ENCODE measurements around the gene GLB1L2.

The GLB1L2 gene

GRCh38 chr11:134388590-134388989 is 56.8 kb downstream of the GLB1L2 start:
- TF ChIP-seq EP300 (IDR thresholded peaks at IDR 0.05; ENCODE audit: borderline replicate concordance) (no peak), ZBTB7A (IDR thresholded peaks at IDR 0.05; ENCODE audit: low read depth) (no peak), USF1 (IDR thresholded peaks at IDR 0.05) (no peak), YY1 (IDR thresholded peaks at IDR 0.05; ENCODE audit: low read depth) (no peak), TEAD4 (IDR thresholded peaks at IDR 0.05) (no peak), EGR1 (IDR thresholded peaks at IDR 0.05) (no peak), CEBPB (IDR thresholded peaks at IDR 0.05) (no peak)

- no peak for TF ChIP-seq TAF1 (IDR thresholded peaks at IDR 0.05; ENCODE audit: low read depth)
- no peak for TF ChIP-seq ZBTB7A (IDR thresholded peaks at IDR 0.05; ENCODE audit: low read depth)
- no peak for TF ChIP-seq EGR1 (IDR thresholded peaks at IDR 0.05)
- no peak for TF ChIP-seq USF1 (IDR thresholded peaks at IDR 0.05)
- no peak for TF ChIP-seq FOXM1 (IDR thresholded peaks at IDR 0.05; ENCODE audit: borderline replicate concordance, low read depth)
- TF ChIP-seq YY1 (IDR thresholded peaks at IDR 0.05; ENCODE audit: low read depth), result no peak
- no peak for TF ChIP-seq CEBPB (IDR thresholded peaks at IDR 0.05)
- no peak for TF ChIP-seq RAD21 (IDR thresholded peaks at IDR 0.05; ENCODE audit: low read depth)
- TF ChIP-seq MAX (IDR thresholded peaks at IDR 0.05), result no peak
- TF ChIP-seq CREB1 (IDR thresholded peaks at IDR 0.05; ENCODE audit: low read depth), result no peak
- no peak for TF ChIP-seq EP300 (IDR thresholded peaks at IDR 0.05; ENCODE audit: borderline replicate concordance)
These were observed 57.8 kb downstream of the GLB1L2 start for GRCh38 chr11:134389464-134390180.

GRCh38 chr11:134390706-134391569 is 59.1 kb downstream of the GLB1L2 start:
- TF ChIP-seq EGR1 (IDR thresholded peaks at IDR 0.05), result no peak
- TF ChIP-seq CREB1 (IDR thresholded peaks at IDR 0.05; ENCODE audit: low read depth), result no peak
- TF ChIP-seq YY1 (IDR thresholded peaks at IDR 0.05; ENCODE audit: low read depth), result no peak
- no peak for TF ChIP-seq TAF1 (IDR thresholded peaks at IDR 0.05; ENCODE audit: low read depth)
- TF ChIP-seq CEBPB (IDR thresholded peaks at IDR 0.05), result no peak
- no peak for TF ChIP-seq USF1 (IDR thresholded peaks at IDR 0.05)
- TF ChIP-seq TEAD4 (IDR thresholded peaks at IDR 0.05), result no peak
- no peak for TF ChIP-seq TCF12 (IDR thresholded peaks at IDR 0.05; ENCODE audit: low read depth)
- no peak for TF ChIP-seq REST (IDR thresholded peaks at IDR 0.05; ENCODE audit: low read depth)

GRCh38 chr11:134391656-134392055 is 59.9 kb downstream of the GLB1L2 start:
- TF ChIP-seq TAF1 (IDR thresholded peaks at IDR 0.05; ENCODE audit: low read depth), result no peak
- no peak for TF ChIP-seq TCF12 (IDR thresholded peaks at IDR 0.05; ENCODE audit: low read depth)
- TF ChIP-seq RAD21 (IDR thresholded peaks at IDR 0.05; ENCODE audit: low read depth), result no peak
- no peak for TF ChIP-seq REST (IDR thresholded peaks at IDR 0.05; ENCODE audit: low read depth)

GRCh38 chr11:134392953-134393615 is 61.3 kb downstream of the GLB1L2 start:
- TF ChIP-seq TEAD4 (IDR thresholded peaks at IDR 0.05) (no peak), TCF12 (IDR thresholded peaks at IDR 0.05; ENCODE audit: low read depth) (no peak), CEBPB (IDR thresholded peaks at IDR 0.05) (no peak), REST (IDR thresholded peaks at IDR 0.05; ENCODE audit: low read depth) (peak; percentile 32; the same call in 1 of the 2 replicates)

Data from Ishikawa (cell line).